Globus pallidus (tissue), 1 donor: Measurements from ENCODE around the gene BMP5.
A peak's percentile ranks its signal among the peaks of the same experiment; 100 is the strongest.

Experiments used
- DNase-seq: peaks from one replicate; pipeline ENCODE4 v3.0.0-alpha.2; 2015; ENCODE audit warnings: low spot score

BMP5 gene

DNA sequence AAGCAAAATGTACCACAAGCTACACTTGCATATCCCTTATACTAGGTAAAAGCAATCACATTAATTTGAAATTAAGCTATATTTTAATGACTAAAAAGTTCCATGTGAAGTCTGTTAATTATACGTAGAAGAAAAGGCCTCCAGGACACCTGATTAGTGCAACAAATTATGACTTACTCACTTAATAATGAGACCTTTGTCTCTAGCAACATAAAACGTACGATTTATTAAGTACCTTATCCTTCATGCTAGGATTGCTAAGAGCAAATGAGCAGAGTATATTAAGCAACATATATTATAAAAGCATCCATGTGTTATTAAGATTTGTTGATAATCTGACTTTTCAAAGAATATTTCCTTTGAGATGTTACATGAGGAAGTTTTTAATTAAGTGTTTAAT, 2.5 kb downstream of the BMP5 start:
- no peak for DNase-seq

DNA sequence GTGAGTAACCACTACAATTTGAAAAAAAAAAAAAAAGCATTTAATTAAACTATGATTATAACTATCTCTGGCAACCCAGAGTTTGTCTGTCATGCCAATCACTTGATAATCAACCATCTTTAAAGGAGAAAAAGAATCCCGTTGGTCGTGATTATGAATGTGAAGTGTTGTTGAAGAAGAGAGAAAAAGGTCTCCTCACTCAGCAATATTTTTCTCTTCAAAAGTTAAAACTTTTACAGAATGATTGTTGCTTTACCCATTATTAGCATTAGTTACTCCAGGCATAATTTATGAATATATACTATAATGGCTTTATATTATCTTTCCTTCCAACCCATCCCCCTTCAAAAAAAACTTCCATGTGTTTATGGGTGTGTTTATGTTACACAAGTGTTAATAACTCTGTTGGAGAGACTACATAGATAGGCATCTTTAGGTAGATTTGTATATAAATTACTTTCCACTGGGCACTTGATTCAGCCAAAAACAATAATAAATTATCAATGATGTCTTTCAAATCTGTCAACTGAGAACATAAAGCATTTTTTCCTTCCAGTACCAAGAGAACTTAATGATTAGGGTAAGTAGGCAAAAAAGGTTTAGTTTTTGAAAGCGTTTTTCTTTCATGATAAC, 5.1 kb downstream of the BMP5 start:
- no peak for DNase-seq

DNA sequence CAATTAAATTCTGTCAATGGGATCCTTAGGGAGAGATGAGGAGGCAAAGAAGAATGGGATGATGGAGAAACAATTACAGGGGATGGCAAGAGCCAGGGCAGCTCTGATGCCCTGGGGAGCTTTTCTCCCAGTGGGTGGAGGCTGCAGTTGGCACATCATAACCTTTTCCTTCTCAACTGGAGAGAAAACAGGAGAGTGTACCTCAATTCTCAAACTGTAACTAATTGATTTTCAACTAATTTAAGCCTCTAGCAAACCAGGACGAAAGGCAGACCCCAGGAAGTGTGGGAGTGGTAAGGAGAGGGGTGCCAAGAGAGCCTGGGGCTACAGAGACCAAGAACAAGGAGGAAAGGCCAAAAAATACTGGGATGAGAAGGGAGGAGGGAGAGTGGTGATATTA, 5.7 kb downstream of the BMP5 start:
- no peak for DNase-seq

DNA sequence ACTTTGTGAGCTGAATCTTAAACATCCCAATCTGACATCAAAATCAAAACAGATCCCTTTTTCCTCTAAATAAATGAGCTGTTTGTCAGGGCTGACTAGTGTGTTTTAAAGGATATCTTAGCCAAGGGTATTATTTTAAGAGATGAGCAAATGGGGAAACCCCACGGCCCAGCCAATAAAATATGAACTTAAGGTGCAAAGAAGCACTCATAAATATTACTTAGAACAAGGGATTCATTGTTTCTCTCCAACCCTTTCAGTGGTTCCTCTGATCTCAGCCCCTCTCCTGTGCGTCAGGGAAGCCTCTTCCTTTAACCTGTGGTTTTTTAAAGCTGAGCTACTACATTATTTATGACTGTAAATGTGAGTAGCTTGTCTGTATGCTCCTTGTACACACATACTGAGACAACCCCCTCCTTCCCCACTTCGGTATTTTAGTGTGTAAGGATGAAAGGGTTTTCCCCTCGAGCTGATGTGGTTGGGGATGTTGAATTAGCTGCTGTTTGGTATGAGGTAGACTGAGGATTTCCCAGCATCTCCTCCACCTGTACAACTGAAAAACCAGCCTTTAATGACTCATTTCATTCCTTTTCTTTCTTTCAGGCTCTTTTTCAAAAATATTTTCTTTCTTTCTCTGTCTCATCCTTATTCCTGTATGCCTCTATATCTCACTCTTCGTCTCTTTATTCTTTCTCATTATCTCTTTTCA, 6.5 kb downstream of the BMP5 start:
- DNase-seq: no peak

DNA sequence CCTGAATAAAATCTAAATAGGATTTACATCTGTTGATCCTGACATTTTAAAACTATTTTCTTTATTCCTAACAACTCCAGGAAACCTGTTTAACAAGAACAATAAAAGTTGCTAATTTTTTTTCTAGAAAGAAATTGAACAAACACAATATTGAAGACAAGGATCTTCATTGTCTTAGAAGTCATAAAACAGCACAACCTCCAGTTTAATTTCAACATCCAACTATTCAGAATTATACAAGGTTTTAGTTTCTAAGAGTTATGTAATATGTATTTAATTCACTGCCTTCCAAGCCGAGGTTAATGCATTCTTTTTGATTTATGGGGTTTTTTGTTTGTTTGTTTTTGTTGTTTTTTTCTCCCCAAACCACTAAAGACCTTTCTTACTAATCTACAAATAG, 7.2 kb downstream of the BMP5 start:
- no peak for DNase-seq

DNA sequence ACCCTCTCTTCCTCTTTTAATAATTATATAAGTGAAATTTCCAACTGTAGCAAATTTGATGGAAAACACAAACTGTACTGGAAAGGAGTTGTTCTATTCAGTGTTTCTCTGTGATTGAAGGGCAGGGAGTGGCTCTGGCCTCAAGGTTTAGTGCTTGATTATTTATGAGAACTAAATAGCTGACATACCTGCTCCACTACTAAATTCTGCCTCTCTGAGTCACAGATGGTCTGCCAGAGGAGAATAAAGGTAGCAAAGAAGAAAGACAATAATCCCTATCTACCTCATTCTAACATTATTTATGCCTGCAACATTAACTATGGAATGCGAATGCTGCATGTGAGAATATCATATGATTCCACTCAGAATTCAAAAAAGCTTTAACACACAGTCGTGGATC, 9.3 kb downstream of the BMP5 start:
- DNase-seq: no peak

DNA sequence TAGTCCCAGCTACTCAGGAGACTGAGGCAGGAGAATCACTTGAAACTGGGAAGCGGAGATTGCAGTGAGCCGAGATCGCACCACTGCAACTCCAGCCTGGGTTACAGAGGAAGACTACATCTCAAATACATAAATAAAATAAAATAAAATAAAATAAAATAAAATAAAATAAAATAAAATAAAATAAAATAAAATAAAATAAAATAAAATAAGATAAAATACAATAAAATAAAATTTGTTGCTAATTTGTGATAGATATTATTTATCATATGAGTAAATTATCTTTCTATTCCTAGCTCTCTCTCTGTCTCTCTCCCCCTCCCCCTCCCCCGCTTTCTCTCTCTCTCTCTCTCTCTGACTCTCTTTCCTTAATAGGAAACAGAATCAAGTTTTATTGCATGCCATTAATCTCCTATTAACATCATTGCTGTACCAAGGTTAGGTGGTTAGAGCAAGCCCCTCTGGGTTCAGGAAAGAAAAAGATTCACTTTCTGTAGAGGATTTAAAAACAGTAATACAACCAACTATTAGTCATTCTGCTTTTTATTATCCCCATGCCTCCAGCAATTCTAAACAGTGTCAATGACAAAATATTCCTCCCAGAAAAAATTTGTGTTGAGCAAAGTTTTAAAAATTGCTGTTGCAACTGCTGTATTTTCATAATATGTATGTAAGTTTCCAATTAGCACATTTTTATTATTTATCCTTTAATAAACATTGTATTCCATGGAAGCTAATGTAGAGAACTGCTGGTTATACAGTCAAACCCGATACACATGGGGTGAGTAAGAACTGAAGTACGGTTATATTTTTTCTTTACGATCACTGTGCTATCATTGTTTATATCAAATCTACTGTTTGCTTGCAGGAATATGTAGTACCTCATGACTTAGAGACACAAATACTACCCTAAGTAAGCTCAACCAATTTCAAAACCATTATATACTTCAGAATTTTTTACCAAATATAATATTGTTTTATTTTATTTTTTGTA, 22.1 kb downstream of the BMP5 start:
- no peak for DNase-seq

DNA sequence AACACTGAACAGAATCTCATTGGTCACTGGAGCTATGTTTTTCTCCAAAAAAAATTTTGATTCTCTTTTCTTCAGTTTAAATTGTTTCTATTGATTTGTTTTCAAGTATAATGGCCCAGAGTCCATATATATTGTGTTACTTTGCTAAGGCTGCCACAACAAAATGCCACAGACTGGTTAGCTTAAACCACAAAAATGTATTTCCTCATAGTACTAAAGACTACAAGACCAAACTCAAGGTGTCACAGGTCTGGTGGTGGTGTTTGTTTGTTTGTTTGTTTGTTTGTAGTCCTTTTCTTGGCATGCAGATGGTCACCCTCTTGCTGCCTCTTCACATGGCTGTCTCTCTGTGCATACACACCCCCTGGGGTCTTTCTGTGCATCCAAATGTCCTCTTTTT, 34.0 kb downstream of the BMP5 start:
- no peak for DNase-seq

DNA sequence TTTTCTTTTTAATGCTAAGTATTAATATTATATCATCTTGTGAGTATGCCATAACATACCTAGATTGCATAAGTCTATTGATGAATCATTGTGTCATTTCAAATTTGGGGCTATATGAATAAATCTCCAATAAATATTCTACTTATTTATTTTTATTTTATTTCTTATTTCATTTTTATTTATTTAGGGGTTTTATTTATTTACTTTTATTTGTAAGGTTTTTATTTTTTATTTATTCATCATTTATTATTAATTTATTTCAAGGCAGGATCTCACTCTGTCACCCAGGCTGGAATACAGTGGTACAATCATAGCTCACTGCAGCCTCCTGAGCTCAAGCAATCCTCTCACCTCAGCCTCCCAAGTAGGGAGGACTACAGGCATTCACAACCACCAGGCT, 36.3 kb downstream of the BMP5 start:
- no peak for DNase-seq

DNA sequence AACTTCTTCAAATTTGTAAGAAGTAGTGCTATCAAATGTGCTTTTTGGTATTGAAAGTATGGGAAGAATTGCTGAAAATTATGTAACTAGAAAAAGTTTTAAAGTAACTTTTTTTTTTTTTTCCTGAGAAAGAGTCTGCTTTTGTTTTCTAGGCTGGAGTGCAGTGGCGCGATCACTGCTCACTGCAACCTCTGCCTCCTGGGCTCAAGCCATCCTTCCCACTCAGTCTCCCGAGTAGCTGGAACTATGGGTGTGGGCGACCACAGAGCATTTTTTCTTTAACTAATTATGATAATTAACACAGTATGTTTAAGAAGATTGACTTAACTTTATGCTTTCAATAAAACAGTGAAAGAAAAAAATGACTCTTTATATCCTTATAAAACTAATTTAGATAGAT, 38.4 kb downstream of the BMP5 start:
- no peak for DNase-seq

DNA sequence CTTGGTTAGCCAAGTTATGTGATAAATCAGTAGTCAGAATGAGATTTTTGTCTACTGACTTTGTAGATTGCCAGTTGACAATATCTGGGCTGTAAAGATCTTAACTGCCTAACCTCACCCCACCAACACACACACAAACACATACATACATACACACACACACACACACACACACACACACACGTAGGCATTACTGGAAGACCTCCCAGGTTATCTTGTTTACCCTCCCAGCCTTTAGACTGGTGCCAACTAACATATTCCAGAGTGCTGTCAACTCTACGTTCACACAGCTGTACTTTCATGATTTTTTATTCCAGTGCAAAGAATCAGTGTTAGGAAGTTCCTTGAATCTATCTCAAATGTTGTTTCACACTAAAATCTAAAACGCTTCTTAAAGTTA, 38.9 kb downstream of the BMP5 start:
- no peak for DNase-seq

DNA sequence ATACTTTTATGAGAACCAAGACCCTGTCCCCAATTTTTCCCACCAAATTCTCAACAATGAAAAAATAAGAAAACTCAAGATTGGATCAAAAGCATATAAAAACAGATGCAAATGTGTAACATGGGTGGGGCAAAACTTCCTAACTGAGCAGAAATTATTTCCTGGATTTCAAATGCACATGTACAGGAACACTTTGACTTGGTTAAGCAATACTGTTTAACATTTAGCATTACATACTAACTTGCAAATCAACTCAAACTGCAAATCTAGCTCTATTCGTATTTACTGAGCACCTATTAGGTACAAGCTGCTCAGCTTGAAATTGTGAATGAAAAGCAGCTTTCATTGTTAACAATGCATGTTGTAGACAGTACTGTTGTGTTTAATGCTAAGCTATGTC, 40.2 kb downstream of the BMP5 start:
- DNase-seq: no peak

DNA sequence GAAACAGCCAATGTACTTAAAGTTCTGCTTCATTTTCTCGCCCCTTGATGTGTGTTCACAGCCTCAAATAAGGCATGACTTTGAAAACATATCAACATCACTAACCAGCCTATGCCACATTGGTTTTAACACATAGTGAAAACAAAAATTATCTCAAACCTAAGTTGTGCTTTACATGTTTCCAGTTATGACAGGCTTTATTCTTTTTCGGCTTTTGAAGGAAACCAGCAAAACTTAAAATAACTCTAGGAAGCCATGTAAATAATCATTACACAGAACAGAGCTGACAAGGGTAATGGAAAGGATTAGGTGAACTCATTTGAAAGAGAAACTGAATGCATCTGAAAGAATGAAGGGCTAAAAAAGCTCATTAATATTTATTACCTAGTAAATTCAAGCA, 42.1 kb downstream of the BMP5 start:
- no peak for DNase-seq

DNA sequence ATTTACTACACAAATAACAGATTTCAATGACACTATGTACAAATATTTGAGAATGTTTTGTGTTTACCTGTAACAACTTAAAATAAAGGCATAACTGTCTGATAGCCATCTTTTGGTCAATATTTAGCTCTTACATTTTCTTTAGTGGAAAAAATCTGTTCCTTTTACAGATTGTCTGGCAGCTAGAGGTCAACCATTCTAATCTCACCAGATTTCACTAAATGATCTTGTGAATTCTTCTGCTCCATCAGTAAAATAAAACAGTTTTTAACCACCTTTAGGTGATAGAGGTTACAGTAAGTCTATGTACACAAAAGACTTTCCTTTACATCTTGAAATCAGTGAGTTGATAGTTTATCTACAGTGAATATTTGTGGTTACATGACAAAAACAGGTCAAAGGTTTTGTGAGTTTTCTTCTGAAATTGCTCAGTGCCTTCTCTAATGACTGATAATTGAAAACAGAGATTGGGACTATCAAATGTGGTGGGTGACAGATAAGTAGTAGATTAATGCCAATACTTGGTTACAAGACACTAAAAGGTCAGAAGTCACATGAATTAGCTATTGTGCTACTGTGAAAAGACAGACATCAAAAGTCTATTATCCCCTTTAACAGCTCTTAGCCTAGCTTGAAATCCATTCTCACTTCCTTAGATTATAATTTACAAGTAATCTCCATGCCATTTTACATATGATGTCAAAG, 47.4 kb downstream of the BMP5 start:
- no peak for DNase-seq

DNA sequence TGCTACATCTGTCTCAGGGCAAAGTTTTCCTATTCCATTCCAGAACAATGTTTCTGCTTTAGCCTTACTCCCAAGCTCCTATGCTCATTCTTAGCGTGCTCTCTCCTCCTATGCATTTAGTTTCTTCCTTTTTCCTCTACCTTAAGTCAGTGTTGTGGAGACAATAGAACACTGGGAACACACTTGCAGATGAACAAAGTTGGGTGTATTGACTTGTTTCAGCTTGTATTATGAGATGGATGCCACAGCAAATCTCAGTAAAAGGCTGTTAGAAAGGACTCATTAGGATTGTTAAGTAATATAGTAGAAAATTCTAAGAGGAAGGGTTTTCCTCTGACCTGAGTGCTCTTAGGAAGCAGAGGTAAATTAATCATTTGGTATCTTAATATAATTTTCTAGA, 48.4 kb downstream of the BMP5 start:
- no peak for DNase-seq

DNA sequence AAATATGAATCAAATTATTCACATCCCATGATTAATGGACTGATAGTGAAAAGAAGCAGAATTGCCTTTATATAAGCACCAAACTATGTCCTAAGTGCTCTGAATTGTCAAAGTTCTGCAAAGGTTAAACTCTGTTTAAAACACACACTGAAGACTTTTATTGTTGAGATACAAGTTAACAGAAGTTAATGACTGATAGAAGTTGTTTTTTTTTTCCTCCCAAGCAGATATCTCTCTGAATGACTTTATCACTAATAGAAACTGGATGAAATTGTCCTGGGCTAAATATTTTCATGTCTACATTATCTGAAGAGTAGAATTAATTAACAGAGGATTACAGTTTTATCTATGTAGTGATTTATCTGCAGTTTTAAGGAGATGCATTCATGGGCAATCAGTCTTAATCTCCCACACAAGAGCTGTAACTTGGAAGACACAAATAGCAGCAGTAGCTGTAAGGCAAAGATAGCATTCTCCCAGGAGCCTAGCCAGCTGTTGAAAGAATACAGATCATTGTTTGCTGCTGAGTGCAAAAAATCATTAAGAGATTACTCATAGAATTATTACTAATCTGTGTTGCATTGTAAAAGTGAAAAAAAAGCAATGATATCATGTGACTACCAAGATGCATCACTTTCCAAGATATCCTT, 49.9 kb downstream of the BMP5 start:
- DNase-seq: peak; percentile 6

DNA sequence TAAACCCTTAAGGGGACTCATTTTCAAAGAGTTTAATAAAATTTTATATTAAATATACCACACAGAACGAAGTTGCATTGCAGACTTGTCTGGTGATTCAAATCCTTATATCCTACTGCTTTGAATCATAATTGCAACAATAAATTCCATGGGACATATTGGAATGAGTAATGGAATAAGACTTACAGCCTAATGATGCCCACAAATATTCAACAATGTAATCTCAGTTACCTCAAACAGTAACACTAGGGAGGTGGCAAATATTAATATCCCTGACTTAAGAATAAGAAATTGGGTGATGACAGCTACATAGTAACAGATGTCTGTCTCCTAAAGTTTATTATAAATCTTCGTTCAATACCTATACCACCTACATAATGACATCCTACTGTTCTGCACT, 52.6 kb downstream of the BMP5 start:
- DNase-seq: no peak

DNA sequence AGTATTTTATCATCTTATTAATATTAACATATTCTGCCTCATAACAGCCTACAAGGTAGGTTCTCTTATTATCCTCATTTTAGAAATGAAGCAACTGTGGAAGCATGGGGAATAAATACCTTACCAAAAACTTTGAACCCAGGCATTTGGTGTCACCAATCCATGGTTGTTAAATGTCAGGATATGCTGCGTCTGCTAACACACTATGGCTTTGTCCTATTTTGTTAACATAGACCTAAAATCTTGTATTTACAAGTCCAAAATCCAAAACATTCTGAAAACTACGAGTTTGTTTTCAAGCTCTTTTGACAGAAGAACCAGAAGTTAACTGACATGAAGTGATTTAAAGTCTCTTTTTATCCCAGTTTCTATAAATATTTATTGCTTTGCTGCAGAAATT, 53.4 kb downstream of the BMP5 start:
- DNase-seq: no peak

DNA sequence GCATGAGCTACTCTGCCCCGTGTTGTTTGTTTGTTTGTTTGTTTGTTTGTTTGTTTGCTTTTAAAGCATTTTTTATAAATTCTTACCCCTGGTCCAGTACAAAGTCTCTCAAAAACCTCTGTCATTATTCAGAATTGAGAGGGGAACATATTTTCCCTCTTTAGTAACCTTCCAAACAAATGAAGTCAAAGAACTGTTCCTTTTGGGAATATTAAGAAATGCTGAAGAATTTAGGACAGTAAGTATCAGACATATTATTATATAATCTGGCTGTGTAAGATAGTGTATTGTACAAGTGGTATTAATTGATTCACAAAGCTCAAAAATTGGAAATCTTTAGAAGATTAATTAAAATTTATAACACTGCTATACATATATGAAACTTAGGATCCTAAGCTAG, 54.7 kb downstream of the BMP5 start:
- DNase-seq: no peak

DNA sequence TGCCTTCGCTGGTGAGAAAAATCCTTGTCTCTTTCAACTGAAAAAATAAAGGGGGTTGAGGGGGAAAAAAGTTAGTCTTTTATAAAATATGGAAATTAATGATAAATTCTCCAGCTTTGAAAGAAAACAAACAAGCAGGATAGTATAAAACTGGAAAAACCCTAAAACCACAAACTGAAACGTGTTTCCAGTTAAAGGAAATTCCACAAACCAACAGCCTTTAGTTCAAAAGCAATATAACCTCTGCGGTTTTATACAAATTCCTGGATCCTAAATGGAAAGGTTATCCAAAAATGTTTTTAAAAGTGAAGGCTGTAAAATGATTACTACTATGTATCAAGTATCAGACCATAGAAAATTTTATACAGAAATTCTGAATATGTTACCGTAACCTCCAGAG, 55.6 kb downstream of the BMP5 start:
- DNase-seq: no peak

DNA sequence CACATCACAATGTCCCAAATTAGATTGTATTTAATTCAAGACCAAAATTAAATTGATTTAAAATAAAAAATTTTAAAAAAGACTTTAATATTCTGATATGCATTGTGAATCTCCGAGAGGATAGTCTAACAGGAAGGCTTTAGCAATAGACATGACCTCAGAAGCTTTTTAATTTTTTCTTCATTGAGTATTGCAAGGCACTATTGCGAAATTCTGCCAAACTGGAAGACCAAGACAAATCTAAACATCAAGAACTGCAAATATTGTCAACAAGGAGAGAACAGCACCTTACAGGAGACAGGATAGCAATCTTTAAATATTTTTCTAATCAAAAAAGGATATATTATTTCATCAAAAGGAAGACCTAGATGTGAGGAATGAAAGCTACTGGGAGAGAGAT, 56.9 kb downstream of the BMP5 start:
- DNase-seq: no peak

DNA sequence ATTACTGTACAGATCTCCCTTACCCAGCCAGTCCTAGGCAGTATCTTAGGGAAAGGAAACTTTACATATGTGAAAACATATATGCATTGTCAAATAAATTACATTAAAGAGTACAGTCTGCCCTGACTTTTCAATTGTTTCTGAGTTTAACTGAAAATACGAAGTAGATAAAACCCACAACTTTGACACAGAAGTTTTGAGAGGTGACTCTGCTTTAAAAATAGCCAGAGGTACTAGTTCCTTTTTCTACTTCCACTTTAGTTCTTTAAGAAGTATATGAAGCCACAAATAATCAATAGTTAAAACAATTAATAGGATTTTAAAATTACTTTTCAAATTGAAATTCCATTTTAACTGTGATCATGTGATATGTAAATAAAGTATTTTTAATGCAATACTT, 62.9 kb downstream of the BMP5 start:
- DNase-seq: no peak
